GM23338 (cell line): ENCODE measurements around the gene RNF13. TPM values are rescaled to one million over a fixed set of nuclear protein-coding genes. Genes with fewer than 3 reads are reported as not detected.

Source experiments
- ATAC-seq: fragments of 200-7000 bp; cut with Tn5 transposase; 3 replicates; pipeline ENCODE4 v1.9.1; 2020
- DNase-seq: peaks from one replicate; pipeline ENCODE4 v3.0.0-alpha.2; 2015; ENCODE audit warnings: low spot score
- H2AFZ ChIP-seq: fragments of 200-600 bp; sonication (generic); 2 replicates; pipeline ENCODE4 v1.8.0; 2016; ENCODE audit warnings: antibody characterized with exemption, mild to moderate bottlenecking, moderate library complexity
- H3F3A ChIP-seq: fragments of 200-600 bp; sonication (generic); replicated peaks from 2 replicates; pipeline ENCODE4 v1.8.0; 2017; ENCODE audit warnings: antibody characterized with exemption, mixed run types, low read depth
- H3K27ac ChIP-seq: fragments of 200-600 bp; sonication (generic); 2 replicates; pipeline ENCODE4 v1.6.1; 2016; ENCODE audit warnings: low read depth
- H3K27me3 ChIP-seq: fragments of 200-600 bp; sonication (generic); 2 replicates; pipeline ENCODE4 v1.8.0; 2016; ENCODE audit warnings: mild to moderate bottlenecking, mixed run types, moderate library complexity; ENCODE audit not compliant: insufficient read depth
- H3K36me3 ChIP-seq: fragments of 200-600 bp; sonication (generic); 2 replicates; pipeline ENCODE4 v1.8.0; 2016; ENCODE audit warnings: mild to moderate bottlenecking; ENCODE audit not compliant: insufficient read depth
- H3K4me1 ChIP-seq: fragments of 200-600 bp; sonication (generic); 2 replicates; pipeline ENCODE4 v1.8.0; 2016; ENCODE audit warnings: mild to moderate bottlenecking, moderate library complexity; ENCODE audit not compliant: insufficient read depth
- H3K4me2 ChIP-seq: fragments of 200-600 bp; sonication (generic); 2 replicates; pipeline ENCODE4 v1.7.1; 2017; ENCODE audit warnings: mixed run types
- H3K4me3 ChIP-seq: fragments of 200-600 bp; sonication (generic); 2 replicates; pipeline ENCODE4 v1.6.1; 2016; ENCODE audit warnings: mixed run types
- H3K79me2 ChIP-seq: fragments of 200-600 bp; sonication (generic); replicated peaks from 2 replicates; pipeline ENCODE4 v1.8.0; 2017; ENCODE audit warnings: mild to moderate bottlenecking; ENCODE audit not compliant: insufficient read depth
- H3K9me2 ChIP-seq: fragments of 200-600 bp; sonication (generic); 2 replicates; pipeline ENCODE4 v1.8.0; 2017; ENCODE audit not compliant: insufficient read depth
- H4K20me1 ChIP-seq: fragments of 200-600 bp; sonication (generic); replicated peaks from 2 replicates; pipeline ENCODE4 v1.8.0; 2017; ENCODE audit warnings: mild to moderate bottlenecking; ENCODE audit not compliant: insufficient read depth
- H3K27ac Mint-ChIP-seq: 2 replicates; pipeline ENCODE4 v1.8.0; 2020; ENCODE audit warnings: inconsistent platforms, mild to moderate bottlenecking, moderate library complexity, mixed read lengths
- H3K27me3 Mint-ChIP-seq: 3 replicates; pipeline ENCODE4 v1.8.0; 2022; ENCODE audit warnings: low read depth, mild to moderate bottlenecking, moderate library complexity, mixed read lengths, inconsistent platforms; ENCODE audit not compliant: insufficient read depth, poor library complexity
- H3K36me3 Mint-ChIP-seq: 3 replicates; pipeline ENCODE4 v1.8.0; 2021; ENCODE audit warnings: low read depth, mild to moderate bottlenecking, inconsistent platforms, moderate library complexity, mixed read lengths
- H3K4me1 Mint-ChIP-seq: 3 replicates; pipeline ENCODE4 v1.8.0; 2020; ENCODE audit warnings: mild to moderate bottlenecking, inconsistent platforms, mixed read lengths
- H3K4me3 Mint-ChIP-seq: 3 replicates; pipeline ENCODE4 v1.8.0; 2021; ENCODE audit warnings: moderate library complexity, mild to moderate bottlenecking, inconsistent platforms, mixed read lengths
- H3K9me3 Mint-ChIP-seq: 3 replicates; pipeline ENCODE4 v1.8.0; 2020; ENCODE audit warnings: moderate library complexity, mild to moderate bottlenecking, inconsistent platforms, mixed read lengths
- STAT1 ChIP-seq: IDR thresholded peaks from one replicate; pipeline ENCODE4 v1.6.1; 2016; ENCODE audit warnings: antibody characterized with exemption; ENCODE audit not compliant: unreplicated experiment
- polyA plus RNA-seq: library from polyadenylated mRNA; unstranded; fragments of >200 nt; fragmentation: Nextera tagmentation; extraction: Ambion mirVana; gene quantifications from 2 replicates; pipeline ENCODE4 v1.2.1, GENCODE V29; 2016
- total RNA-seq: library from RNA; depleted of rRNA; stranded (reverse); fragments of >200 nt; shearing (Covaris generic); gene quantifications from 2 replicates; pipeline ENCODE4 v1.2.3, GENCODE V29; 2014
- TF ChIP-seq, protein P1 (sequence below): fragments of 250-450 bp; sonication (Bioruptor Pico); IDR thresholded peaks from 2 replicates; pipeline ENCODE4 v1.5.0; 2020; ENCODE audit warnings: mild to moderate bottlenecking, moderate library complexity
- TF ChIP-seq, protein P2 (sequence below), 2 experiments: fragments of 200-600 bp in 1 of 2; sonication (generic) in 1 of 2; conservative IDR thresholded peaks; 2 replicates each; pipeline versions ENCODE4 v1.5.1 to v1.6.1; 2016 to 2017; ENCODE audit warnings: antibody characterized with exemption in 2 of 2, low read depth in 2 of 2, mild to moderate bottlenecking in 2 of 2, moderate library complexity in 1 of 2

Gene RNF13
- total and polyA plus RNA-seq, 2 experiments from 2014 or later = 46.3 to 101 TPM

DNA sequence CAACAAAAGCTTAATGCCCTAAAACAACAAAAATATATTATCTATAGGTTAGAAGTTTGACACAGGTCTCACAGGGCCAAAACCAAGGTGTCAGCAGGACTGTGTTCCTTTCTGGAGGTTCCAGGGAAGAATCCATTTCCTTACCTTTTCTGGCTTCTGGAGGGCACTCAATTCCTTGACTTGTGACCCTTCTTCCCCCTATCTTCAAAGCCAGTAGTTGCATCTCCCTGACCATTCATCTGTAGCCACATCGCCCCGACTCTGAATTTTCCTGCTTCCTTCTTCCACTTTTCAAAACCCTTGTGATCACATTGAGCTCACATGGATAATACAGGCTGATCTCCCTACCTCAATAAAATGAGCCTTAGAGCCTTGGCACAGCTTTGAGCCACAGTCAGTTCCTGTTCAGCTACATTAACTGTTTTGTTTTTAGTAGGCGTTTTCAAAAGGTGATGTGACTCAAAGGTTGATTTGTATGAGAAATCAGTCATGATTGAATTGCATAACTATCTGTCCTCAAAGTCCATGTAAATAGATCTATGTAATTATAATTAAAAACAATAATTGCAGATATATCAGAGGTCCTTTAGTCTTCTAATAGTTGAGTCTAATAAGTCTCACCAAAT is 145.3 kb downstream of the RNF13 start:
- ATAC-seq (peak; percentile 66), DNase-seq (peak; percentile 58)
- Mint-ChIP-seq H3K9me3 (no peaks in the 10 kb centered on the region), H3K27me3 (no peaks in the 10 kb centered on the region), H3K36me3 (peaks cover 20% of the 10 kb centered on the region), H3K4me3 (no peak overlapping the region), H3K4me1 (peaks cover 27% of the 10 kb centered on the region), H3K27ac (peak overlapping the region; percentile 17; the same call in 1 of the 2 replicates)
- H4K20me1 ChIP-seq = peaks cover 27% of the 10 kb centered on the region
- H3K4me1 ChIP-seq = peaks cover 17% of the 10 kb centered on the region
- H3K4me2 ChIP-seq = no peak overlapping the region
- TF ChIP-seq, protein P1, sequence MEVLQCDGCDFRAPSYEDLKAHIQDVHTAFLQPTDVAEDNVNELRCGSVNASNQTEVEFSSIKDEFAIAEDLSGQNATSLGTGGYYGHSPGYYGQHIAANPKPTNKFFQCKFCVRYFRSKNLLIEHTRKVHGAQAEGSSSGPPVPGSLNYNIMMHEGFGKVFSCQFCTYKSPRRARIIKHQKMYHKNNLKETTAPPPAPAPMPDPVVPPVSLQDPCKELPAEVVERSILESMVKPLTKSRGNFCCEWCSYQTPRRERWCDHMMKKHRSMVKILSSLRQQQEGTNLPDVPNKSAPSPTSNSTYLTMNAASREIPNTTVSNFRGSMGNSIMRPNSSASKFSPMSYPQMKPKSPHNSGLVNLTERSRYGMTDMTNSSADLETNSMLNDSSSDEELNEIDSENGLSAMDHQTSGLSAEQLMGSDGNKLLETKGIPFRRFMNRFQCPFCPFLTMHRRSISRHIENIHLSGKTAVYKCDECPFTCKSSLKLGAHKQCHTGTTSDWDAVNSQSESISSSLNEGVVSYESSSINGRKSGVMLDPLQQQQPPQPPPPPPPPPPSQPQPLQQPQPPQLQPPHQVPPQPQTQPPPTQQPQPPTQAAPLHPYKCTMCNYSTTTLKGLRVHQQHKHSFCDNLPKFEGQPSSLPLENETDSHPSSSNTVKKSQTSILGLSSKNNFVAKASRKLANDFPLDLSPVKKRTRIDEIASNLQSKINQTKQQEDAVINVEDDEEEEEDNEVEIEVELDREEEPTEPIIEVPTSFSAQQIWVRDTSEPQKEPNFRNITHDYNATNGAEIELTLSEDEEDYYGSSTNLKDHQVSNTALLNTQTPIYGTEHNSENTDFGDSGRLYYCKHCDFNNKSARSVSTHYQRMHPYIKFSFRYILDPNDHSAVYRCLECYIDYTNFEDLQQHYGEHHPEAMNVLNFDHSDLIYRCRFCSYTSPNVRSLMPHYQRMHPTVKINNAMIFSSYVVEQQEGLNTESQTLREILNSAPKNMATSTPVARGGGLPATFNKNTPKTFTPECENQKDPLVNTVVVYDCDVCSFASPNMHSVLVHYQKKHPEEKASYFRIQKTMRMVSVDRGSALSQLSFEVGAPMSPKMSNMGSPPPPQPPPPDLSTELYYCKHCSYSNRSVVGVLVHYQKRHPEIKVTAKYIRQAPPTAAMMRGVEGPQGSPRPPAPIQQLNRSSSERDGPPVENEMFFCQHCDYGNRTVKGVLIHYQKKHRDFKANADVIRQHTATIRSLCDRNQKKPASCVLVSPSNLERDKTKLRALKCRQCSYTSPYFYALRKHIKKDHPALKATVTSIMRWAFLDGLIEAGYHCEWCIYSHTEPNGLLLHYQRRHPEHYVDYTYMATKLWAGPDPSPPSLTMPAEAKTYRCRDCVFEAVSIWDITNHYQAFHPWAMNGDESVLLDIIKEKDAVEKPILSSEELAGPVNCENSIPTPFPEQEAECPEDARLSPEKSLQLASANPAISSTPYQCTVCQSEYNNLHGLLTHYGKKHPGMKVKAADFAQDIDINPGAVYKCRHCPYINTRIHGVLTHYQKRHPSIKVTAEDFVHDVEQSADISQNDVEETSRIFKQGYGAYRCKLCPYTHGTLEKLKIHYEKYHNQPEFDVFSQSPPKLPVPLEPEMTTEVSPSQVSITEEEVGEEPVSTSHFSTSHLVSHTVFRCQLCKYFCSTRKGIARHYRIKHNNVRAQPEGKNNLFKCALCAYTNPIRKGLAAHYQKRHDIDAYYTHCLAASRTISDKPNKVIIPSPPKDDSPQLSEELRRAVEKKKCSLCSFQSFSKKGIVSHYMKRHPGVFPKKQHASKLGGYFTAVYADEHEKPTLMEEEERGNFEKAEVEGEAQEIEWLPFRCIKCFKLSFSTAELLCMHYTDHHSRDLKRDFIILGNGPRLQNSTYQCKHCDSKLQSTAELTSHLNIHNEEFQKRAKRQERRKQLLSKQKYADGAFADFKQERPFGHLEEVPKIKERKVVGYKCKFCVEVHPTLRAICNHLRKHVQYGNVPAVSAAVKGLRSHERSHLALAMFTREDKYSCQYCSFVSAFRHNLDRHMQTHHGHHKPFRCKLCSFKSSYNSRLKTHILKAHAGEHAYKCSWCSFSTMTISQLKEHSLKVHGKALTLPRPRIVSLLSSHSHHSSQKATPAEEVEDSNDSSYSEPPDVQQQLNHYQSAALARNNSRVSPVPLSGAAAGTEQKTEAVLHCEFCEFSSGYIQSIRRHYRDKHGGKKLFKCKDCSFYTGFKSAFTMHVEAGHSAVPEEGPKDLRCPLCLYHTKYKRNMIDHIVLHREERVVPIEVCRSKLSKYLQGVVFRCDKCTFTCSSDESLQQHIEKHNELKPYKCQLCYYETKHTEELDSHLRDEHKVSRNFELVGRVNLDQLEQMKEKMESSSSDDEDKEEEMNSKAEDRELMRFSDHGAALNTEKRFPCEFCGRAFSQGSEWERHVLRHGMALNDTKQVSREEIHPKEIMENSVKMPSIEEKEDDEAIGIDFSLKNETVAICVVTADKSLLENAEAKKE (CRISPR knock-in tag) = no peak
- TF ChIP-seq, protein P2, sequence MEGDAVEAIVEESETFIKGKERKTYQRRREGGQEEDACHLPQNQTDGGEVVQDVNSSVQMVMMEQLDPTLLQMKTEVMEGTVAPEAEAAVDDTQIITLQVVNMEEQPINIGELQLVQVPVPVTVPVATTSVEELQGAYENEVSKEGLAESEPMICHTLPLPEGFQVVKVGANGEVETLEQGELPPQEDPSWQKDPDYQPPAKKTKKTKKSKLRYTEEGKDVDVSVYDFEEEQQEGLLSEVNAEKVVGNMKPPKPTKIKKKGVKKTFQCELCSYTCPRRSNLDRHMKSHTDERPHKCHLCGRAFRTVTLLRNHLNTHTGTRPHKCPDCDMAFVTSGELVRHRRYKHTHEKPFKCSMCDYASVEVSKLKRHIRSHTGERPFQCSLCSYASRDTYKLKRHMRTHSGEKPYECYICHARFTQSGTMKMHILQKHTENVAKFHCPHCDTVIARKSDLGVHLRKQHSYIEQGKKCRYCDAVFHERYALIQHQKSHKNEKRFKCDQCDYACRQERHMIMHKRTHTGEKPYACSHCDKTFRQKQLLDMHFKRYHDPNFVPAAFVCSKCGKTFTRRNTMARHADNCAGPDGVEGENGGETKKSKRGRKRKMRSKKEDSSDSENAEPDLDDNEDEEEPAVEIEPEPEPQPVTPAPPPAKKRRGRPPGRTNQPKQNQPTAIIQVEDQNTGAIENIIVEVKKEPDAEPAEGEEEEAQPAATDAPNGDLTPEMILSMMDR (conservative IDR thresholded peaks at IDR 0.05; ENCODE audit: low read depth in 2 of 2) = peak; percentile 28 to 30; a peak in 3 of 4 replicates
- H3K79me2 ChIP-seq = peaks cover 33% of the 10 kb centered on the region
- no peaks in the 10 kb centered on the region for H3K36me3 ChIP-seq
- no peaks in the 10 kb centered on the region for H3F3A ChIP-seq
- no peaks in the 10 kb centered on the region for H3K9me2 ChIP-seq
- H2AFZ ChIP-seq = no peak overlapping the region
- H3K27me3 ChIP-seq = no peaks in the 10 kb centered on the region
- no peak overlapping the region for H3K4me3 ChIP-seq
- H3K27ac ChIP-seq = no peak overlapping the region

DNA sequence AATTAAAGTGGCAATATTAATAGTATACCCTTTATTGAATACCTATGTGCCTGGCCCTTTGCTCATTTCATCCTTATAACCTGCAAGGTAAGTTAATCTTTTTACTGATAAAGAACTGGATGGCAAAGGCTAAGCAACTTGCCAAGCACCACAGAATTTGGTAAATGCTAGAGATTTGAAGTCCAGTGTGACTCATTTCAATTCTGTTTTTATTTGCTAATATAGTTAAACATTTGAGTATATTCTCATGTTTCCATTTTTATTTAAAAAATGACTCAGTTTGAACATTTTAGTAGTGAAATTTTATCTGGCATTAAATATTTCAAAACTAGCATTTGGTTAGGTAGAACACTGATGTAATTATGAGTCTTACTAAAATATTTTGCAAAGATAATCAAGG is 146.4 kb downstream of the RNF13 start:
- DNase-seq = no peak
- ATAC-seq = no peak
- no peak overlapping the region for H3K4me3 ChIP-seq
- no peaks in the 10 kb centered on the region for H3K27me3 Mint-ChIP-seq
- peaks cover 24% of the 10 kb centered on the region for H4K20me1 ChIP-seq
- H3K36me3 Mint-ChIP-seq = peaks cover 31% of the 10 kb centered on the region
- H3K27me3 ChIP-seq = no peaks in the 10 kb centered on the region
- H3F3A ChIP-seq = no peaks in the 10 kb centered on the region
- no peak overlapping the region for H3K27ac Mint-ChIP-seq
- H3K36me3 ChIP-seq = no peaks in the 10 kb centered on the region
- H2AFZ ChIP-seq = no peak overlapping the region
- H3K9me3 Mint-ChIP-seq = no peaks in the 10 kb centered on the region
- peaks cover 44% of the 10 kb centered on the region for H3K79me2 ChIP-seq
- peaks cover 20% of the 10 kb centered on the region for H3K4me1 Mint-ChIP-seq
- no peaks in the 10 kb centered on the region for H3K9me2 ChIP-seq
- no peak overlapping the region for H3K4me3 Mint-ChIP-seq
- no peak overlapping the region for H3K27ac ChIP-seq
- peaks cover 5% of the 10 kb centered on the region for H3K4me1 ChIP-seq
- H3K4me2 ChIP-seq = no peak overlapping the region
- TF ChIP-seq, protein P1 (CRISPR knock-in tag) = no peak
- no peak for TF ChIP-seq STAT1
